ENCODE measurements around the gene ASPRV1.
"Not testable (repeated sequence)": the region's sequence is repeated elsewhere in the genome, so short reads cannot be mapped to it uniquely, and the experiment has no call there.

The ASPRV1 gene

DNA sequence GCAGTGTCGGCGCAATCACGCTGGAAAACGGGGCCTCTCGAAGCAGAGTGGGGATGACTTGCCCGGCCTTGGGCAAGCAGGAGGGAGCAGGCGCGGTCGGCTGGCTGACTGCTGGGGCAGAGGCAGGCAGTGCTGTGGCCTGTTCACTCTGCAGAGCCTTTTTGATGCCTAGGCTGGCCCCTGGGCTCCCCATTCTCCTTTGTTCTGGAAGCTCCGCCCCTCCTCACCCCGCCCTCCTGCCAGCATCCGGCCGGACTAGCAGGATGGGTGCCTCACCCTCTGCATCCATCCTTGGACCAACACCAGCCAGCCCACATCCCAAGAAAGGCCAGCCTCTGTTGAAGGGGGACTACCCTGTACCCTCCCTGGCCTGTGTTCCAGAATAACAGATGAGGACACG lies at the start of gene ASPRV1:
ASPRV1 (minus strand) TSS at position 136 of the 400 bp plus-strand sequence. CDS start 195 bp downstream, outside the sequence.
- DNase-seq: no peak

DNA sequence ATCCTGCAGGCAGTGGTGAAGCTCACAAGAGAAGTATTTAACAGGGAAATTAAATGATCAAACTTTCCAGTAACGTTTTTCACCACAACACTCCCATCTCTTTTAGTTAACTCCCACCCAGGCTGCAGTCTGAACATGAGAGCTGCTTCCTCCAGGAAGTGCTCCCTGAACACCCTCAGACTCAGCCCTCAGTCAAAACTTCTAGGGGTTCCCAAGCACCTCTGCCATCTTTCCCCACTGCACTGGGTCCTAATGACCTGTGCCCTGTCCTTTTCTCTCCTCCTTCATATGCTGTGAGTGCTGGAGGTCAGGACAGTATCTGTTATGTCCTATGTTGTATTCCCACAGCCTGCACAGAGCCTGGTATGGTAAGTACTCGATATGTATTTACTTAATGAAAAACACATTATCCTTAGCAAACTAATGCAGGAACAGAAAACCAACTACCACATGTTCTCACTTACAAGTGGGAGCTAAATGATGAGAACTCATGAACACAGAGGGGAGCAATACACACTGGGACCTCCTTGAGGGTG lies 49.2 kb upstream of the ASPRV1 start:
- DNase-seq: no peak

DNA sequence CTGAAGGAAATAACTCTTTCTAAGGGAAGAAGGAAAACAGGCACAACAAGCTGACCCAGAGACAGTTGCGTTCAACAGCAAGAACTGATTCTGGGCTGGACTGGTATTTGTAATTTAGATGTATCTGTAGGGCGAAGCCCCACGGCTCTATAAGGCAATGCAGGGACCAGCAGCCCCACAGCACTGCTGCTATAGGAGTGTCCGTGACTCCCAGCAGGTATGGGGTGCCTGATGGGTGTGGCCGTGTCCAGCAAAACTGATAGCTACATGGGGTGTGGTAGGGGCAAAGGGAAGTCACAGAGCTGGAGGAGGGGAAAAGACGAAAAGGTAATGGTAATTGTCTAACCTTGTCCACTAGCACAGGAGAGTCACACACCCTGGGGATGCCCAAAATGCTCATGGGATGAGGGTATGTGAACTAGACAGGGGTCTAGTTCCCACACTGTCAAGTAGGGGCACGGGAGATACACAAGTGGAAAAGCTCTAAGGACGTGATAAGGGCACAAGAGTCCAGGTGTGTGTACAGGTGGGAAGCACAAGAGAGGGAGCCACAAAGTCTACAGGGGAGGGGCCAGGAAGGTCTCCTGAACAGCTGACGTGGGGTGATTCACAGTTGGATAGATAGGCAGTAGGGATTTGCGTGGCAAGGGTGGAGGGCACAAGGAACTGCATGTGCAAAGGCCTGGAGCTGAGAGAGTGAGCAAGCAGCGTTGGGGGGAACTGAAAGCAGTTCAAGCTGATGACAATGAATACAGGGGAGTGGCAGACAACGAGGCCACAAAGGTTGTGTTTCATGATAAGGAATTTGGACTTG lies 48.5 kb upstream of the ASPRV1 start:
- DNase-seq: no peak

DNA sequence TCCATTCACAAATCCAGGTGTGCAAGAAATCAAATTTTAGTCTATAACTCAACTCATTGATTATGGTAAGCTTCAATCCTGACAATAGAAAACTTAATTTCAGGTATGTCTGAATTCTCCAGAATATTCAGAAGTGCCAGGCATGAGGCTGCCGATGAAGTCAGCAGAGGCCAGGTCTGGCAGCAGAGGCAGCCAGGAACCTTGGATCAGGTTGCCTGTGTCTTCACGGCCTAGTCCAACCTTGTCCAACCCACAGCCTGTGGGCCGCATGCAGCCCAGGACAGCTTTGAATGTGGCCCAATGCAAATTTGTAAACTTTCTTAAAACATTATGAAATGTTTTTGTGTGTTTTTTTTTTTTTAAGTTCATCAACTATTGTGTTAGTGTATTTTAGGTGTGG lies 46.9 kb upstream of the ASPRV1 start:
- no peak for DNase-seq

DNA sequence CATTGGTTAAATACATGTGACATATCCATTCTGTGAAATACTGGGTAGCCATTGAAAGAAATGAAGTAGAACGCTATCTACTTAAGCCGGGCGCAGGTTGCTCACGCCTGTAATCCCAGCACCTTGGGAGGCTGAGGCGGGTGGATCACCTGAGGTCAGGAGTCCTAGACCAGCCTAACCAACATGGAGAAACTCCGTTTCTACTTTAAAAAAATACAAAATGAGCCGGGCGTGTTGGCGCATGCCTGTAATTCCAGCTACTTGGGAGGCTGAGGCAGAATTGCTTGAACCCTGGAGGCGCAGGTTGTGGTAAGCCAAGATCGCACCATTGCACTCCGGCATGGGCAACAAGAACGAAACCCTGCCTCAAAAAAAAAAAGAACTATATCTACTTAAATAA lies 45.7 kb upstream of the ASPRV1 start:
- DNase-seq: no peak

DNA sequence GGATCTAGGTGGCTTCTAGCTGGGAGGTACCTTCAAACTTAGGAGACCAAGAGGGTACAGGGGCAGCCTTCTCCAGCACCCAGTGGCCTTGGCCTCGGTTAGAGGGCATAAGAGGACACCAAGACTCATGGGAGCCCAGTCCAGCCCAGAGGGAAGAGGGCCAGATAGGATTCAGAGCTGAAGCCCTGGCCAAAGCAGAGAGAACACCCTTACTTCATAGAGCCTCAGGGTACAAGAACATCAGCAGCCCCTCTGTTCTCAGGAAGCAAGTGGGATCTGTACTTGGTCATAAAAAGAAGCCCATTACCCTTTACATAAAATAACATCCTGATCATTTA lies 45.0 kb upstream of the ASPRV1 start:
- DNase-seq: no peak

DNA sequence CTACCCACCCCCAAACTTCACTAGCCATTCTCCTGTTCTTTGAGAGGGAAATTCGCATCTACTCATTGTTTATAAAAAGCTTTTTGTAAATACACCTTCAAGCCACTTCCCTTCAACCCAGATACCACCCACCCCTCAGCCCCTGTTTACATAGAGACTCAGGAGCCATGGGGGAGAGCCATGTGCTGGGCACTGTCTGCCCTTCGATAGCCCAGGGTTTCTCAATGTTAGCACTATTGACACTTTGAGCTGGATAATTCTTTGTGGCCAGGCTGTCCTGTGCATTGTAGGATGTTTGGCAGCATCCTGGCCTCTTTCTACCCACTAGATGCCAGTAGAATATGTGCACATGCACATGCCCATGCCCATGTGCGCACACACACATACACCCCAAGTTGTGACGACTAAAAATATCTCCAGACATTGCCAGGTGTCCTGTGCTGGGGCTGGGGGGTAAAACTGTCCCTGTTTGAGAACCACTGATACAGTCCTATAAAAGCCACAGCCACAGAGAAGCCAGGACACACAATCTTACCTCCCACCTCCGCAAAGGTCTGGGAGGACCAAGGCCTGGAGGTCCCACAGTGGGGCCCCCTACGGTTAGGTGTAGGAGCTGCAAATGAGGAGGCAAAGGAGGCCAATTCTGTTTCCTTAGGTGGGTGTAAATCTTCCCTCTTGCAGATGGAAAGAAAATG lies 44.5 kb upstream of the ASPRV1 start:
- no peak for DNase-seq

DNA sequence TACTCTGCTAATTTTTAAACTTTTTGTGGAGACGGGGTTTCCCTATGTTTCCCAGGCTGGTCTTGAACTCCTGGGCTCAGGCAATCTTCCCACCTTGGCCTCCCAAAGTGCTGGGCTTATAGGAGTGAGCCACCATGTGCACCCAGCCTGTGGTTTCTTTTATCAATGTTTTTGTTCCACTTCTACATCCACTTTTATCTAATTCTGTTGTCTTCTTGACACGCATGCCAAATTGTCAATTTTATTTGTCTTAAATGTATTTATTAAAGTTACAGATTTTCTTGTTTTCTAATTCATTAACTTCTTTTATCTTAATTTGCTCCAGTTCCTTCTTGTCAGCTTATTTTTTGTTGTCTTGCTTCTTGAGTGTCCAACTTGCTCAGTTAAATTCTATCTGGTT lies 43.8 kb upstream of the ASPRV1 start:
- no peak for DNase-seq

DNA sequence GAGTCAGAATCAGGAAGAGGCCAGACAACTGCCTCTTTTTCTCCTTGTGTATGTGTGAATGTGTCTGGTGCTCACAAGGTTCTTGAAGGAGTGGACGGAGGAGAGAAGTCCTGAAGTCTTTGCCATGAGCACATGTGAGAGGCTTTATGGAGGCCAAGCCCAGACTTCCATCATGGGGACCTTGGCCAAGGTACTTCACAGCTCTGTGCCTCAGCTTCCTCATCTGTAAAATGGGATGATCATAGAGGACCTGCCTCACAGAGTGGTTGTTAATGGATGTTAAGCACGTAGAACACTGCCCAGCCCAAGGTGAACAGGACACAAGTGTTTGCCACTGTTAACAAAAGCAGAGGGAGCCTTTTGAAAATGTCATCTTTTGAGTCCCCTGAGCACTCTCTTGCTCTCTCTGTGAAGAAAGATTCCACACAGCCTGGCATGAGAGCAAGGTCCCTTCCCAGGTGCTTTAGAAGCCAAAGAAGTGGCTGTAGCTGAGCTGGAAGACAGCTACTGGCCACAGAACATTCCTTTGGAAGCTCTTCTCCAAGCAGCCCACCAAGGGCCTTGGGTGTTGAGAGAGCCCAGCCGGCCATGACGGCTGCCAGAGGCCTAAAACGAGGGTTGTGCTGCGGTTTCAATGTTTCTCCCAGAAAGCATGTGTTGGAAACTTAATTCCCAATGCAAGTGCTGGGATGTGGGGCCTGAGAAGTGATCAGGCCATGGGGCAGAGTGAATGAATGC lies 41.8 kb upstream of the ASPRV1 start:
- no peak for DNase-seq

DNA sequence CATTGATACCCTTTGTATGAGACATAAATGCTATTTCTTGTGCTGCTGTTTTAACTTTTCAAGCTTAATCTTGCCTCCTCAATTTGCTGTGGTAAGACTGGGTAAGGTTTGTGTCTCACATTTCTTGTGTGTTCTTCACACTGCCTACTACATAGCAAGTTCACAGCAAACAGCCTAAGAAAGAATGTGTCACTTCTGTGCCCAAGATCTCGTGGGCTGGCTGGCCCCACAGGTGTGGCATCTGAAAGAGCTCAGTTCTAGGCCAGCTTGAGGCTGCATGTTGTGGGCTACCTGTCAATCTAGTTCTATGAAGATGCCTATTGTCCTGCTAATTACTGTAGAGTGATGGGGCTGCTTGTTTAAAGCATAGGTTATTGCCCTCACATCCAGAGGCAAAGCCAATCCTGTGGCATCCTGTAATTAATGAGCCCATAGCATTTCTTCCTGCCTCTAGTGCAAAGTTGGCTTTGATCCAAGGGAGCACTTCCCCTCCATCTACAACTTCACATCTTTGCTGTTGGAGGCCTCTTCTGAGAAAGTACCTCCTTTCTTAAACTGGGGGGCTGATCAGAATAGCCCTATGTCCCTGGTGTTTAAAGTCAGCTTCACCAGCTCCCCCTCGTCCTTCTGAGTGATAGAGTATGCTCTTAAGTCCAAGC lies 40.9 kb upstream of the ASPRV1 start:
- peak; percentile 17 for DNase-seq

DNA sequence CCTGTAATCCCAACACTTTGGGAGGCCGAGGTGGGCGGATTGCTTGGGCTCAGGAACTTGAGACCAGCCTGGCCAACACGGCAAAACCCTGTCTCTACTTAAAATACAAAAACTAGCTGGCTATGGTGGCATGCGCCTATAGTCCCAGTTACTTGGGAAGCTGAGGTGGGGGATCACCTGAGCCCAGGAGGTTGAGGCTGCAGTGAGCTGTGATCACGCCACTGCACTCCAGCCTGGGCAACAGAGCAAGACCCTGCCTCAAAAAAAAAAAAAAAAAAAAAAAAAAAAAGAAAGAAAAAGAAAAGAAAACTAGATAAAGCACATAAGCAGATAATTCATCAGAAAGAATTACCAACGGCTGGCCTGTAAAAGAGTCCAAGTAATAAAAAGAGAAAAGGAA lies 39.1 kb upstream of the ASPRV1 start:
- DNase-seq: not testable (repeated sequence)

DNA sequence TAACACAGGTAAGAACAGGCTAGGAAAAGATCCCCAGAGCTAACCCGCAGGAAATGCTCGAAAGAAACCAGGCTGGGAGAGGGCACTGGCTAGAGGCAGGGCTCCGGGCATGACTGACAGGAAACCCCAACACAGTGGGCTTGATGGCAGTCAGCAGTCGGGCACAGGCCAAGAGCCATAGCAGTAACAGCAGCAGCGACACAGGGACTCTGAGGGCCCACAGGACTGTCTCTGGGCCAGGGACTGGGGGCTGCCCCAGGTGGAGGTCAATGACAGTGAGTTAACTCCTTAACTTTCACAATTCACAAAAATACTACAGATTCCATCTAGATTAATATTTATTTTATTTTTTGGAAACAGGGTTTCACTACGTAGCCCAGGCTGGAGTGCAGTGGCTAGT lies 37.3 kb upstream of the ASPRV1 start:
- DNase-seq: no peak

DNA sequence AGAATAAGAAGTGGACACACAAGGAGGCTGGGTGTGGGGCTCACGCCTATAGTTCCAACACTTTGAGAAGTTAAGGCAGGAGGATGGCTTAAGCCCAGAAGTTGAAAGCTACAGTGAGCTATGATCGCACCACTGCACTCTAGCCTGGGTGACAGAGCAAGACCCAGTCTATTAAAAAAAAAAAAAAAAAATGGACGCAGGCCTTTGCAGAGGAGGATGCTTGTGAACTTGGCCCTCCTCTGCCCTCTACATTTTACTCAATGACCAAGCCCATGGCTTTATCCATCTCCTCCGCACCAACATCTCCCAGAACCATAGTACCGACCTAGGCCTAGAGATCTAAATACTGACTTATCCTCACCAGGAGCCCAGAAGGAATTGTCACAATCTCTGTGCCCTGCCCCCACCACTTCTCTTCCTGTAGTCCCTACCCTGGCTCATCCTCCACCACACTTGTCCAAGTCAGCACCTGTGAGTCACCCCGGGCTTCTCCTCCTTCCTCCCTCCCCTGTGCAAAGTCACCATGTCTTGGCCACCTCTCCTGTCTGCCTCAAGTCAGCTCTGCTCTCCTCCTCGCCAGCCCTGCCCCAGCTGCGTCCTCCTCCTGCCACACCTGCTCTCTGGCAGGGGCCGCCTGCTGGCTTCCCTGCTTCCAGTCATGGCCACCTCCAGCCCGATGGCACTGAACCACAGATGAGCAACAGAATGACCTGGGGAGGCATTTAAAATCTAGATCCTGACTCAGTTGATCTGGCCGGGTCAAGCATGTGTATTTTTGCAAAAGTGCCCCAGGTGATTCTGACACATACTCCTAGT lies 35.8 kb upstream of the ASPRV1 start:
- DNase-seq: no peak

DNA sequence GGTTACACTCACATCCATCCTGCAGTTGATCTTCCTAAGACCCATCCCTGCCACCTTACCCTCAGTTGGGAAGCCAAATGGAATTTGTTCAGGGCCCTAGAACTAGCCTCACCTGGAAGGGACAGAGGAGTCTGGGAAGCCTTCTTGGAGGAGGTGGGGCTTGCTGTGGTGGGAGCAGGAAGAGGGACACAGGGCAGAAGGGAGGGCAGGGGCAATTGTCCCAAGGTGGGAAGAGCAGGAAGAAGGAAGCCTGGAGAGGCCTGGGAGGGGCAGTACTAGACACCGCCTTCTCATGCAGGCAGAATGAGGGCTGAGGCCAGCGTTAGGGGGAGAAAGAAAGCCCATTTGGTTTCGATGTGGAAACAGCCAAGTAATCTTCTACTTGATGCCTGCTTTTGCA lies 34.1 kb upstream of the ASPRV1 start:
- no peak for DNase-seq

DNA sequence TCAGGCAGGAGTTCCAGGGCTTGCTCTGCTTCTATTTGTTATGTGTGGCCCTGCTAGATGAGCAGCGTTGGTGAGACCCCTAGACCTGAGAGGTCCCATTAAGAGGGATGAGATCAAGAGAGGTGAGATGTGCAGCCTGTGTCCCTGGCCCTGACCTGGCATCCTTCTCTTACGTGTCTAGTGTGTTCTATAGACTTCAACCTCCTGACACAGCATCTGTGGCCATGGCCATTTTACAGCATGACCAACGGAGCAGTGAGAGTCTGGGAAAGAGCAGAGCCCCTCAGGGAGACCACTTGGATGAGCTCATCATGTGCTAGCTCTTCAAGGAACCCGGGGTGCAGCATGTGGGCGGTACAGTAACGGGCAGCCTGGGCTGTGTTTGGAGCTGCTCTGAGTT lies 32.7 kb upstream of the ASPRV1 start:
- no peak for DNase-seq

DNA sequence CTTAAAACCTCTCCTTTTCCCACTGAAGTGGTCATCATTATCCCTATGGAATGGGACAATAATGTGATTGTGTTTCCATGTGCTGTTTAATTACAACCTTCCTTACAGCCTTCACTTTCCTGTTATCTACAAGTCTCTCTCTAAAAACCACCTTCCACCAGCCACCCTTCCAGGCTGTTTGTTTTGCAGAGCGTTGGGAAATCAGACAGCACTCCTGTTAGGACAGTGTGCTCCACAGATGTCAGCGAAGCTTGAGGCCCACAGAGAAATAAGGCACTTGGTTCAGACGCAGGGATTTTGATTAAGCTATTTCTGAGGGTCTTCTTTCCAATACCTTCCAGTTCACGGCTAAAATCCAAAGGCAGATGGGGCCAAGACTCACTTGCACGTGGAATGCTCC lies 32.3 kb upstream of the ASPRV1 start:
- no peak for DNase-seq

DNA sequence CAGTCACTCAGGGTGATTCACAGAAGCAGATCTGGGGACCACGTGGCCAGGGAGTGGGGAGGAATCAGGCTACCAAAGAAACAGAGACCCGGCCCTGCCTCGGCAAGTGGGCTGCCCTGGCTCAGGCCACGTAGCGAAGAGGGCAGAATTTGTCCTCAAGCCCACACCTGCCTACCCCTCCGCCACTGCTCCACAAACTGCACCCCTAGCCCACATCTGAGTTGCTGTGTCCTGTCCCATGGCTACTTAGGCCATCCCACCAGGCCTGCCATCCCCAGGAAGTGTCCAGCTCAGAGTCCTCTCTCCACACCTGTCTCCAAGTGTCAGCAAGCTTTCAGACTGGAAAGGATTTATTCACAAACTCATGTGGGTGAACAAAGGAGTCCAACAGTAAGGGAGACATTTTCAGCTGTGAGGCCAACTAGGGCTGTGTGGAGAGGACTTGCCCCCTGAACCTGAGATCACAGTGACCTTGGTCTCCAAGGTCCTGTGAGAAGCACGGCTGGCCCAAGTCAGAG lies 31.7 kb upstream of the ASPRV1 start:
- no peak for DNase-seq

DNA sequence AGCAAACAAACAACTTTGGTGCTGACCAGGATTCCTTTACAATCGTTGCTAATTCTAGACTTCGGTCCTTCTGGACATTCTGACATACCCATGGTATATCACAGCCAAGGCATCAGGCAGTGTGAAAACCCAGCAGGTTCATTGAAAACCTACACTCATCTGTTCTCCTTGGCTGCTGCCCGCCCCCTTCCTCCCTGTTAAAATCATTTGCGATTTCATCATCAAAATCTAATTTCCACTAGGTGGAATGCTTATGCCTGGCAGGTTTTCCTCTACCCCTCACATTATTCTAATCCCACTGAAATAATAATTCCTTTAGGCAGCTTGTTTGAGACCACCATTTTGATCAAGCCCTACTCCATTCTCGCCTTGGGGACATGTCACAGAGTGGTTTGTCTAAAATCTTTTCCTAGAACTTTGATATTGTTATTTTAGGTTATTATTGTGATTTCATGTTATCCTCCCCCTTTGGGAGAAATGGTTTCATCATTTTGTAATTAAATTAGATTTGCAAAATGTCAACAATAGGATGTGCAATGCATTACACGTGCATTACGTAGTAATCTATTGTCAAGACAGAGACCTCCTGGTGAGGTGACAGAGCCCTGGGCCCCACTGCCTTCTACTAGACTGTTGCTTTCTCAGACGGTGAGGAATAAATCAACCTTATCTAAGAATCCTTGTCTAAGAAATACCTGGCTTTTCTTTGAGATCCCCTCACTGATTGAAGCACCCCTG lies 31.0 kb upstream of the ASPRV1 start:
- DNase-seq: no peak

DNA sequence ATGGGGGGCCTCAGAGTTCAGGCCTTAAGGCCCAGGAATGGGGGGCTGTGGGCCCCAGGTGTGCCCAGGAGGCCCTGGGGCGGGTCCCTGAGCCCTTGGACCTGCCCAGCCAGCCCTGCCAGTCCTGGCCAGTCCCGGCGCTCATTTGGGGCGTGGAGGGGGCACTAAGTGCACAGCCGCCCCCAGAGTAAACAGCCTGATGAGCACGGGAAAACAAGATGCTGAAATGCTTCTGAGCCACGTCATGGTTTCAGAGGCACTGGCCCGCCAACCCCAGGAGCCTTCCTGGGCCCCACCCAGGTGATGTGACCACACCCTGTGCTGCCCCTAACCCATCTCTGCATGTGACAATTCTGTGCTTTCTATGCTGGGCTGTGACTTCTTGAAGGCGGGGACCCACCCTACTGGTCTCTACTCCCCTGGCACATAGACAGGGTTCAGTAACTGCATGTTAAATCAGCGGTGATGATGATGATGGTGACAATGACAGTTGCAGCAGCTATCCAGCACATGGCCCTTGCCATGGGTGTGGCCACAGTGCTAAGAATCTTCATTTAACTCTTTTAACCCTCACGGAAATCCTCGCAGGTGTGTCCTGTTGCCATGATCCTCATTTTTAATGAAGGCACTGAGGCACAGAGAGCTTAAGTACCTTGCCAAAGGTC lies 28.1 kb upstream of the ASPRV1 start:
- no peak for DNase-seq

DNA sequence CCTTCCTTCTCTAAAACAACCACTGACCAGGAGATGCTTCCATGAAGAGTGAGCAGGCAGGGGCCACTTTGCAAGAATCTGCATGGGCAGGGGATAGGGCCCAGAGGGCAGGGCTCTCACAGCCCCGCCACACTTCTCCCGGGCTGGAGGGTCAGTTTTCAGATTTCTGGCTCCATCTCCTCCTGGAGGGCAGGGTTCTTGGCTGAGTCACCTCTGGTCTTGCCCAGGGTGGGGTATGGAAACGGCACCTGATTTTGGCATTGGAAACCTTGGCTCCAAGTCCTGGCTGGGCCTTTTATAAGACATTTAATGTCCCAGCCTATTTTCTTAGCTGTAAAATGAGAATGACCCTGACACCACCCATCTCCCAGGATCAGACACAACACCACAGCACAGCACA lies 27.6 kb upstream of the ASPRV1 start:
- DNase-seq: no peak
